Dedifferentiated amniotic fluid mesenchymal stem cell (primary cell): Measurements from ENCODE around the gene KRTAP4-7.
A peak's percentile ranks its signal among the peaks of the same experiment; 100 is the strongest.
"Not testable (repeated sequence)": the region's sequence is repeated elsewhere in the genome, so short reads cannot be mapped to it uniquely, and the experiment has no call there.

ENCODE experiments used
- DNase-seq: peaks from one replicate; pipeline ENCODE4 v3.0.0-alpha.2; 2016; ENCODE audit errors: extremely low spot score

KRTAP4-7 gene

GRCh38 chr17:41065016-41065689 is 18.8 kb upstream of the KRTAP4-7 start:
- DNase-seq, result not testable (repeated sequence)

- peak; percentile 43 for DNase-seq
Observed at GRCh38 chr17:41065829-41066624, 17.9 kb upstream of the KRTAP4-7 start, which contains the start of gene KRTAP2-4. KRTAP2-4 (minus strand) TSS chr17:41065879; CDS start chr17:41065845, 34 bp downstream.

- DNase-seq, result peak; percentile 58
Observed at GRCh38 chr17:41067281-41067680, 16.7 kb upstream of the KRTAP4-7 start.

GRCh38 chr17:41069031-41069430 is 14.9 kb upstream of the KRTAP4-7 start:
- no peak for DNase-seq

GRCh38 chr17:41071606-41072360 is 12.2 kb upstream of the KRTAP4-7 start:
- DNase-seq, result no peak

- DNase-seq, result no peak
Observed at GRCh38 chr17:41073676-41074075, 10.3 kb upstream of the KRTAP4-7 start.

GRCh38 chr17:41076788-41077187 is 7.2 kb upstream of the KRTAP4-7 start:
- no peak for DNase-seq

- DNase-seq, result no peak
Observed at GRCh38 chr17:41082626-41083025, 1.3 kb upstream of the KRTAP4-7 start.

GRCh38 chr17:41083427-41083826 is 523 bp upstream of the KRTAP4-7 start:
- DNase-seq, result not testable (repeated sequence)

GRCh38 chr17:41088760-41089352 is 4.9 kb downstream of the KRTAP4-7 start:
- DNase-seq, result not testable (repeated sequence)

- no peak for DNase-seq
Observed at GRCh38 chr17:41096055-41096454, 12.1 kb downstream of the KRTAP4-7 start.

GRCh38 chr17:41098042-41098441 is 14.1 kb downstream of the KRTAP4-7 start, which contains the start of gene KRTAP4-8:
KRTAP4-8 (minus strand) TSS chr17:41098142; CDS start chr17:41098084, 58 bp downstream.
- no peak for DNase-seq

GRCh38 chr17:41098481-41098880 is 14.5 kb downstream of the KRTAP4-7 start:
- no peak for DNase-seq

- peak; percentile 87 for DNase-seq
Observed at GRCh38 chr17:41099682-41100480, 15.9 kb downstream of the KRTAP4-7 start.

GRCh38 chr17:41101586-41102259 is 17.8 kb downstream of the KRTAP4-7 start, which contains the start of gene KRTAP4-16:
KRTAP4-16 (minus strand) TSS chr17:41102209; CDS start chr17:41102209, 0 bp downstream.
- DNase-seq, result no peak

GRCh38 chr17:41103896-41104295 is 19.9 kb downstream of the KRTAP4-7 start:
- no peak for DNase-seq

GRCh38 chr17:41104386-41105038 is 20.6 kb downstream of the KRTAP4-7 start:
- not testable (repeated sequence) for DNase-seq

- DNase-seq, result not testable (repeated sequence)
Observed at GRCh38 chr17:41105347-41105746, 21.4 kb downstream of the KRTAP4-7 start, which contains the start of gene KRTAP4-9. KRTAP4-9 (plus strand) TSS chr17:41105389; CDS start chr17:41105389, 0 bp downstream.

GRCh38 chr17:41107941-41108450 is 24.0 kb downstream of the KRTAP4-7 start:
- DNase-seq, result no peak
